Loucy (cell line): ENCODE data around the gene PCSK2.

Experiments
- H2AFZ ChIP-seq: fragments of 200-600 bp; sonication (generic); 2 replicates; pipeline ENCODE4 v1.6.0; 2016; ENCODE audit warnings: antibody characterized with exemption, mild to moderate bottlenecking, low read length, moderate library complexity
- H3F3A ChIP-seq: fragments of 200-600 bp; 2 replicates; pipeline ENCODE4 v1.6.0; 2016; ENCODE audit warnings: antibody characterized with exemption, low read depth, mild to moderate bottlenecking
- H3K27me3 ChIP-seq: fragments of 200-600 bp; sonication (generic); 2 replicates; pipeline ENCODE4 v1.6.1; 2014; ENCODE audit warnings: low read length, mild to moderate bottlenecking; ENCODE audit not compliant: insufficient read depth, poor library complexity, severe bottlenecking
- H3K36me3 ChIP-seq: fragments of 200-600 bp; sonication (generic); 2 replicates; pipeline ENCODE4 v1.6.1; 2016; ENCODE audit warnings: low read length; ENCODE audit not compliant: insufficient read depth
- H3K4me1 ChIP-seq: fragments of 200-600 bp; sonication (generic); 2 replicates; pipeline ENCODE4 v1.5.1; 2014; ENCODE audit warnings: low read length, mild to moderate bottlenecking; ENCODE audit not compliant: insufficient read depth, poor library complexity, severe bottlenecking
- H3K4me2 ChIP-seq: fragments of 200-600 bp; sonication (generic); 2 replicates; pipeline ENCODE4 v1.6.0; 2014; ENCODE audit warnings: antibody characterized with exemption, low read length, low read depth, mild to moderate bottlenecking; ENCODE audit not compliant: poor library complexity, severe bottlenecking
- H3K4me3 ChIP-seq: fragments of 200-600 bp; sonication (generic); 2 replicates; pipeline ENCODE4 v1.5.1; 2014; ENCODE audit warnings: low read length, mild to moderate bottlenecking, mixed read lengths; ENCODE audit not compliant: poor library complexity, severe bottlenecking
- H3K79me2 ChIP-seq: fragments of 200-600 bp; sonication (generic); 2 replicates; pipeline ENCODE4 v1.6.1; 2014; ENCODE audit warnings: low read length; ENCODE audit not compliant: insufficient read depth
- H3K9ac ChIP-seq: fragments of 200-600 bp; sonication (generic); 2 replicates; pipeline ENCODE4 v1.6.0; 2014; ENCODE audit warnings: mild to moderate bottlenecking, low read depth, low read length, moderate library complexity; ENCODE audit not compliant: poor library complexity, severe bottlenecking
- H3K9me2 ChIP-seq: fragments of 200-600 bp; sonication (generic); replicated peaks from 2 replicates; pipeline ENCODE4 v1.6.1; 2016; ENCODE audit warnings: low read depth, low read length, mixed read lengths
- H3K9me3 ChIP-seq: fragments of 200-600 bp; sonication (generic); 2 replicates; pipeline ENCODE4 v1.6.1; 2014; ENCODE audit warnings: mild to moderate bottlenecking, antibody characterized with exemption, low read length, low read depth; ENCODE audit not compliant: insufficient read depth
- H4K20me1 ChIP-seq: fragments of 200-600 bp; sonication (generic); 2 replicates; pipeline ENCODE4 v1.6.0; 2014; ENCODE audit warnings: antibody characterized with exemption, low read length, mild to moderate bottlenecking; ENCODE audit not compliant: insufficient read depth, poor library complexity, severe bottlenecking
- CTCF ChIP-seq: fragments of 200-600 bp; sonication (generic); conservative IDR thresholded peaks from 2 replicates; pipeline ENCODE4 v1.5.1; 2014; ENCODE audit warnings: mild to moderate bottlenecking, antibody characterized with exemption, low read length
- EZH2phosphoT487 ChIP-seq: fragments of 200-600 bp; IDR thresholded peaks from 2 replicates; pipeline ENCODE4 v1.6.1; 2018; ENCODE audit warnings: antibody characterized with exemption, mild to moderate bottlenecking, moderate library complexity, borderline replicate concordance

Gene PCSK2

DNA sequence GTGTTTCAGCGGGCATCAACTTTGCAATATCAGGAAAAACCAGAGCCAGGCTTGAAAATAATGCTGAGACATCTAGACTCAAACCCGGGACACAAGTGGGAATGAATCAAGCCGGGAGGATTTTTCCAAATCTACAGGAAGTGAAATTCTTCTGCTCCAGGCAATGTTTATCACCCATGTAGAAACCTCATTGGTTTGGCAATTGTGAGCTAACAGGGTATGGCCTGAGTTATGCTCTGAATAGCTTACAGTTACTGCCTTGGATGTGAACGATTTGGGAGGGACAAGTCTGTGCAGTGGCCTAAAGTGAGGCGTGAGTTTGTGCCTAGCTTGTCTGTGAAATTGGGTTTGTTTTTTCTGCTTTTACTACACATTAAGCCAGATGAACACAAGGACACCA lies 87.4 kb downstream of the PCSK2 start:
- H3K4me3 ChIP-seq, result no peak overlapping the region
- no peaks in the 10 kb centered on the region for H3K27me3 ChIP-seq
- no peaks in the 10 kb centered on the region for H4K20me1 ChIP-seq
- TF ChIP-seq CTCF, result no peak
- TF ChIP-seq EZH2phosphoT487, result no peak
- no peak overlapping the region for H3K9ac ChIP-seq
- H3F3A ChIP-seq, result no peaks in the 10 kb centered on the region
- no peaks in the 10 kb centered on the region for H3K36me3 ChIP-seq
- H3K9me2 ChIP-seq, result no peaks in the 10 kb centered on the region
- H3K9me3 ChIP-seq, result no peaks in the 10 kb centered on the region
- H3K79me2 ChIP-seq, result no peaks in the 10 kb centered on the region
- H2AFZ ChIP-seq, result no peak overlapping the region
- H3K4me2 ChIP-seq, result no peak overlapping the region
- no peaks in the 10 kb centered on the region for H3K4me1 ChIP-seq

- H3K9ac ChIP-seq, result no peak overlapping the region
Measured at GRCh38 chr20:17315407-17316231, 88.8 kb downstream of the PCSK2 start.

GRCh38 chr20:17316316-17317038 lies 89.6 kb downstream of the PCSK2 start:
- Histone ChIP-seq H3F3A (no peaks in the 10 kb centered on the region), H3K79me2 (no peaks in the 10 kb centered on the region), H3K9ac (no peak overlapping the region), H3K9me2 (no peaks in the 10 kb centered on the region), H4K20me1 (no peaks in the 10 kb centered on the region), H2AFZ (no peak overlapping the region), H3K4me2 (no peak overlapping the region), H3K4me3 (no peak overlapping the region), H3K4me1 (no peaks in the 10 kb centered on the region), H3K9me3 (no peaks in the 10 kb centered on the region), H3K36me3 (no peaks in the 10 kb centered on the region), H3K27me3 (no peaks in the 10 kb centered on the region)
- no peak for TF ChIP-seq CTCF
- TF ChIP-seq EZH2phosphoT487, result no peak

More at GRCh38 chr20:17315407-17316231, 88.8 kb downstream of the PCSK2 start:
- H3K9me2 ChIP-seq, result no peaks in the 10 kb centered on the region
- no peaks in the 10 kb centered on the region for H3K4me1 ChIP-seq
- no peaks in the 10 kb centered on the region for H3K79me2 ChIP-seq
- H3K4me3 ChIP-seq, result no peak overlapping the region
- H3K4me2 ChIP-seq, result no peak overlapping the region
- H2AFZ ChIP-seq, result no peak overlapping the region
- no peak for TF ChIP-seq EZH2phosphoT487
- TF ChIP-seq CTCF, result no peak
- H3K36me3 ChIP-seq, result no peaks in the 10 kb centered on the region
- no peaks in the 10 kb centered on the region for H3K9me3 ChIP-seq
- no peaks in the 10 kb centered on the region for H3F3A ChIP-seq
- H3K27me3 ChIP-seq, result no peaks in the 10 kb centered on the region
- H4K20me1 ChIP-seq, result no peaks in the 10 kb centered on the region
